HepG2 (cell line): ENCODE measurements around the gene MIF4GD. TPM values are rescaled to one million over a fixed set of nuclear protein-coding genes. Genes with fewer than 3 reads are reported as not detected.

Source experiments
- BCL6 ChIP-seq: IDR thresholded peaks from 2 replicates; pipeline ENCODE4 v1.6.1; 2016; ENCODE audit warnings: missing genetic modification reagents, missing compliant biosample characterization
- GLMP ChIP-seq: sonication (generic); formaldehyde crosslinking; IDR thresholded peaks from 2 replicates; pipeline ENCODE4 v1.9.0; 2021; ENCODE audit warnings: missing genetic modification reagents, mild to moderate bottlenecking, borderline replicate concordance
- GMEB2 ChIP-seq: IDR thresholded peaks from 2 replicates; pipeline ENCODE4 v1.6.1; 2016; ENCODE audit warnings: missing biosample characterization, missing genetic modification reagents, low read depth
- KDM2A ChIP-seq: sonication (generic); formaldehyde crosslinking; IDR thresholded peaks from 2 replicates; pipeline ENCODE4 v1.4.0; 2020; ENCODE audit warnings: low read depth, missing genetic modification reagents, borderline replicate concordance
- MYC ChIP-seq: sonication (generic); formaldehyde crosslinking; IDR thresholded peaks from 2 replicates; pipeline ENCODE4 v1.9.0; 2021; ENCODE audit warnings: missing genetic modification reagents, borderline replicate concordance
- RELA ChIP-seq: sonication (generic); formaldehyde crosslinking; IDR thresholded peaks from 2 replicates; pipeline ENCODE4 v1.4.0; 2020; ENCODE audit warnings: missing genetic modification reagents
- SMAD9 ChIP-seq: sonication (generic); formaldehyde crosslinking; IDR thresholded peaks from 2 replicates; pipeline ENCODE4 v1.5.1; 2020; ENCODE audit warnings: mild to moderate bottlenecking, missing genetic modification reagents
- SMARCC2 ChIP-seq: fragments of 450-650 bp; IDR thresholded peaks from 2 replicates; pipeline ENCODE4 v1.6.1; 2017; ENCODE audit warnings: antibody characterized with exemption, mild to moderate bottlenecking
- TBX3 ChIP-seq: fragments of 450-650 bp; IDR thresholded peaks from 2 replicates; pipeline ENCODE4 v1.6.1; 2017; ENCODE audit warnings: antibody characterized with exemption, mild to moderate bottlenecking, inconsistent platforms, borderline replicate concordance
- TCF7 ChIP-seq: sonication (generic); IDR thresholded peaks from 2 replicates; pipeline ENCODE4 v1.6.1; 2016; ENCODE audit warnings: antibody characterized with exemption, low read depth
- THAP8 ChIP-seq: sonication (generic); formaldehyde crosslinking; IDR thresholded peaks from 2 replicates; pipeline ENCODE4 v1.5.1; 2020; ENCODE audit warnings: missing genetic modification reagents, mild to moderate bottlenecking, borderline replicate concordance
- ZBTB40 ChIP-seq, 2 experiments: fragments of 450-650 bp in 1 of 2; sonication (generic) in 1 of 2; formaldehyde crosslinking in 1 of 2; IDR thresholded peaks; 2 replicates each; pipeline versions ENCODE4 v1.6.1 to v1.8.0; 2016 to 2022; ENCODE audit warnings: antibody characterized with exemption in 1 of 2, mild to moderate bottlenecking in 1 of 2, missing genetic modification reagents in 1 of 2
- ZNF317 ChIP-seq: sonication (generic); formaldehyde crosslinking; IDR thresholded peaks from 2 replicates; pipeline ENCODE4 v1.5.0; 2020; ENCODE audit warnings: mild to moderate bottlenecking, missing genetic modification reagents
- ZNF414 ChIP-seq: sonication (generic); formaldehyde crosslinking; IDR thresholded peaks from 2 replicates; pipeline ENCODE4 v1.5.0; 2020; ENCODE audit warnings: missing genetic modification reagents
- ZNF543 ChIP-seq: sonication (generic); formaldehyde crosslinking; IDR thresholded peaks from 2 replicates; pipeline ENCODE4 v1.4.0; 2020; ENCODE audit warnings: mild to moderate bottlenecking, missing genetic modification reagents
- polyA plus RNA-seq, 8 experiments: library from polyadenylated mRNA; depleted of rRNA in 3 of 8; stranded (reverse) in 7 of 8; unstranded in 1 of 8; fragments of >200 nt; fragmentation: Illumina TruSeq in 4 of 8; extraction: Trizol in 4 of 8; gene quantifications; 2 replicates each; pipeline versions ENCODE4 v1.2.1 to v1.2.3, GENCODE V29; 2011 to 2016; ENCODE audit warnings: low read depth in 4 of 8, missing spikeins in 1 of 8, mixed read lengths in 1 of 8; ENCODE audit not compliant: insufficient read depth in 1 of 8
- total RNA-seq, 5 experiments: library from RNA; depleted of rRNA; stranded (reverse); fragments of >200 nt; fragmentation: Illumina TruSeq; extraction: Trizol; gene quantifications; 2 replicates each; pipeline ENCODE4 v1.2.3, GENCODE V29; 2016; ENCODE audit warnings: low read depth in 1 of 5

MIF4GD gene
- total and polyA plus RNA-seq, 2 of the 13 experiments (the other 11 are each of a cell fraction or from before 2014, with no cell fraction given), result 14.0 to 28.0 TPM

GRCh38 chr17:75308732-75309629, 38.0 kb upstream of the MIF4GD start (continued):
- TF ChIP-seq SMARCC2 (no peak), TBX3 (no peak), SMAD9 (CRISPR knock-in tag) (peak; percentile 71; the same call in 1 of the 2 replicates), ZBTB40 (IDR thresholded peaks at IDR 0.05) (no peak), ZBTB40 (CRISPR knock-in tag; IDR thresholded peaks at IDR 0.05) (no peak; the same call in none of the 2 replicates), GMEB2 (CRISPR knock-in tag) (no peak), ZNF414 (CRISPR knock-in tag) (peak; percentile 90), KDM2A (CRISPR knock-in tag) (peak; percentile 41; the same call in 1 of the 2 replicates), RELA (no peak), BCL6 (CRISPR knock-in tag) (peak; percentile 41), MYC (CRISPR knock-in tag) (peak; percentile 85), TCF7 (no peak), GLMP (CRISPR knock-in tag) (no peak), ZNF317 (CRISPR knock-in tag) (peak; percentile 60), ZNF543 (CRISPR knock-in tag) (peak; percentile 90), THAP8 (peak; percentile 56; the same call in 1 of the 2 replicates)
